Hematopoietic multipotent progenitor cell (in vitro differentiated cells): ENCODE data around the gene TIMM23. TPM values are rescaled to one million over a fixed set of nuclear protein-coding genes. Genes with fewer than 3 reads are reported as not detected.

Experiments used
- DNase-seq, 3 donors: peaks; one replicate each; pipeline ENCODE4 v3.0.0-alpha.2; 2011 to 2015; ENCODE audit warnings: low read depth in 2 of 3, low spot score in 2 of 3
- total RNA-seq: library from RNA; depleted of rRNA; stranded (reverse); fragments of >200 nt; gene quantifications from one replicate; pipeline ENCODE4 v1.2.3, GENCODE V29; 2012

TIMM23 gene
- total RNA-seq, 1 donor: 30.7 TPM

DNA sequence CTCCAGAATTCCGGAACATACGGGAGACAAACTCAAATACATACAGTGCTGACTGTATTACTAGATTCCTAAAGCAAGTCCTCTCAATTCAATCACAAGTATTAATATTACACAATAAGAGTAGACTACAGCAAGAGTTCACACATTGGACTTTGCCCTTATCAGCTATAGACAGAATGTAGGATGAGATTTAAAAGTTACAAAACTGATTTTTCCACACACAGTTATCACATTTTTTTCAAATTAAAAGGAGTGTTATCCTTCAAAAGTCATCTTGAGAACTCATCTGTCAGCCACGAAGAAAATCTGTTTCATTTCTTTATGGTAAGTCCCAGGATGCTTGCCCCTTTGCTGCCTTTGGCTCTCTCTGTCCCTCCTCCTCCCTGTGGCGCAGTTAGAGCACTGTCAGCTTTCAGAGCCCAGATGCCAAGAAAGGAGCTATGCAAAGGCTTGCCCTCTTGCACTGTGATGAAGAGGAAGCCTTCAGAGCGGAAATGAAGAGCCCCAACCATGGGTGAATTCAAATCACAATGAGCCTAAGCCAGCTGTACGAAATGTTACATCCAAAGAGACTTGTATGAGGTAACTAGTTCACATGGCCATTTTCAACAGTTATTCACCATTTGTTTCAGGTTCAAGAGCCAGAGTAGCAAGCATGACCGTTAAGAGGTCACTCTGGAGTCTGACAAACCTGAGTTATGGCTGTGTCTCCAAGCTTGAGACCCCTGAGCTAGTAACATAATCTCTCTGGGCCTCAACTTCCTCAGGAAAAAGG is 47.5 kb downstream of the TIMM23 start:
- no peak for DNase-seq

DNA sequence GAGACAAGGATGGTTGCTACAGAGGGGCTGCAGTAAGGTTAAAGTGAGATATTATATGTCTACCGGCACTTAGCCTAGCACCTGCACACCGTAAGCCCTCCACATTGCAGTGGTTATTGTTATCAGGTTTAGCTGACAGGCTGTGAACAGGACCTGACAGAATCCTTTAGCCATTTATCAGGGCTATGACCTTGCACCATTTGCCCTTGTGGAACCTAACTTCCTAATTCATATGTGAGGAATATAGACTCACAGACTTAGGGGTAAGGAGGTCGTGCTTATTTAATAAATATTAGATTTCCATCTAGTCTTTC is 48.0 kb downstream of the TIMM23 start:
- DNase-seq: no peak

DNA sequence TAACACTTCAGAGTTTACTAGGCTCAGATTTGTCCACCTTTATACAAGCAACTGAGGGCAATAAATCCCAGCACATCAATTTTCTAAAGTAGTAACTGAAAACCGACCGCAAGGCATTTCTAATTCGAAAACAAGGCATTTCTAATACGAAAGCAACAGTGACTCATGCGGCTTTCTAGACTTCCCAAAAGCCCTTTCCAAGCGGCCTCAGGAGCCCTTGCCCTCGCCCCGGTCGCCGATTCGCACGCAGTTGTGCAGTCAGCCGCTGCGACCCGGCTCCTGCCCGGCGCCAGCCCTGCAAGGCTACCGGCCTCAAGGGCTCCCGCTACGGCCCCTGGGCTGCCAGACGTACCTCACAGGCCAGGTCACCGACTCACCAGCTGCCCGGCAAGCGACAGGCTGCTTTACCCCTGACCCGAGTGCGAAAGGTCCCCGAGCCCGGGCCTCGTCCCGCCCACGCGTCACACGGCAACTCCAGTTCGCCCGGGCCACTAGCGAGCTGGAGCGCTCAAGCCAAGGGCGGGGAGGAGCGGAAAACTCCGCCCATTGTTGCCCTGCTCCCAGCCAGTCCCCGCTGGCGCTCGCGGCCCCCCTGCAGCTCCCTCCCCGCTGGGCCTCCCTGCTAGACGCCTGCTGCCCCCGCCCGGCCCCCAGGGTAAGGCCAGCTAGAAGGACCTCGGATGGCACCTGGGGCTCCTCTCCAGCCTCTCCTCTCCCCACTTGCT is 50.9 kb downstream of the TIMM23 start:
- DNase-seq: peak; percentile 47 to 93 (median 93)

DNA sequence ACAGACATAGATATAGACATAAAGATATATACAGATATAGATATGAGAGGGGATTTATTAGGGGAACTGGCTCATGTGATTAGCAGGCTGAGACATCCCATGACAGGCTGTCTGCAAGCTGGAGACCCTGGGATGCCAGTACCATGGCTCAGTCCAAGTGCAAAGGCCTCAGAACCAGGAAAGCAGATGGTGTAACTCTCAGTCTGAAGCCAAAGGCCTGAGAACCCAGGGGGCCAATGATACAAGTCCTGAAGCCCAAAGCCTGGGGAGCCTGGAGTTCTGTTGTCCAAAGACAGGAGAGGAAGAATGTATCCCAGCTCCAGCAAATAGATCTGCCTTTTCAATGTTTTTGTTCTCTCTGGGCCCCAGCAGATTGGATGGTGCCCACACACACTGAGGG is 52.7 kb downstream of the TIMM23 start:
- no peak for DNase-seq

DNA sequence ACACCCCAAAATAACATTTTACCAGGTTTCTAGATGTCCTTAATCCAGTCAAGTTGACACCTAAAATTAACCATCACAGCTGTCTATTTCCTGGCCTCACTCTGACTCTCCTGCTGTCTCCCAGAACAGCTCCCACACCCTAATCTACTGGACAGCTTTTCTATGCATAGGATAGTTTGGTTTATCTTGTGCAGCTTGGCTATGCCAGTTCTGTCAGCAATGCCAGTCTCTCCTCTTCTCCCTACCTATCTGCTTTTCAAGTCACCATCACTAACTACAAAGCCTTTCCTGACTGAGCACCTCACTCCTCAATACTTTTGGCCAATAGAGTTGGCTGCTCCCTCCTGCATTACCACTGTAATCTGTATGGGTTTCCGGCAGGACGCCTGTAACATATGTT is 53.1 kb downstream of the TIMM23 start:
- no peak for DNase-seq

DNA sequence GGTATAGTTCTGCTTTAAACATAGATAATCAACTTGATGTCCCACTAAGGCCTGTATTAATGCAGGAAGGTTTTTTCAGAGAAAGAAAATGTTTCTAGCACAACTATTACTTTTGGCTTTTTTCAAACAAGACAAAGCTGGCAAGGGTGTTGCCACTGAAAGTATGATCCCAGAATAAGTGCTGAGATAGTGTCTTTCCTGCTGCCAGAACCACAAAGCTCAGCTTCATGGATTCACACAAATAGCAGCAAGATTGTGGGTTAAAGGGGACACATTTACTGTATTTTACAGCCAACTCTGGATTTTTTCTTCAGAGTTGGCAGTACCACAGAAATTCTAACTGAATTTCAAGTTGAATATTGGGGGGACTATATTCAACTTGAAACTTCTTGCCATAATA is 53.8 kb downstream of the TIMM23 start:
- no peak for DNase-seq

DNA sequence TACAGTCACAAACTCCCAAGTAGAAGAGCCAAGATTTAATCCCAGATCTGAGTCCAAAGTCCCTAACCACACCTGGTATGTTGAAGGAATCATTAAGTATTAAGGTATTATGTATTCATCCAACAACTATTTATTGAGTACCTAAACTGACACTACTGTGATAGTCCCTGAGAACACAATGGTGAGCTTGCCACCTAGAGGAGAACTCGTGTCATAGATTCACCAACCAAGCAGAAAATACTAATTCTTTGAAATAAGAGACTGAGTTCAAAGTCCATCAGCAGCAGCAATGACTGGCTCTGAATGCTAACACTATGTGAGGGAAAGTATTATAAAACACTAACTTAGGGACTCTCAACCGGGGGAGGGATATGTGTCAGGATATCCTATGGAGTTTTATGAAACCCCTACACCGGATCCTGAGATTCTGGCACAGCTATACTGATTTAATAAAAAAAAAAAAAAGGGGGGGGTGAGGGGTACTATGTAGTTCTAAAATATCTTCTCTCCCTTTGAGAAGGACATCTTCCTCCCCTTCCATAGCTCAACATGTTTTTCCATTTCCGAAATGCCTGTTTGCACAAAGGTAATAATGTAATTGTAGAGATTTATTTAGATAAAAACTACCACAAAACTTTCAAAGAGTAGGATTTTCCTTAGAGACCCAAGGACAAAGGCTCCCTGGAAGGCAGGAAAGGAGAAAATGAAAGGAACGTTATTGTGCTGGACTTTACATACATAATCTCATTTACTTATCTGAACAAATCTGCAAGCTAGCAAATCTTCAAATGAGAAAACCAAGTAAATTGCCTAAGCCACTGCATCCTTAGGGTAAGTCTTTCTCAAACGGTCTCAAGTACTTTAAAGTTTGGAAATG is 56.5 kb downstream of the TIMM23 start:
- DNase-seq: peak in 2 of 3 donors; percentile 58 to 73

DNA sequence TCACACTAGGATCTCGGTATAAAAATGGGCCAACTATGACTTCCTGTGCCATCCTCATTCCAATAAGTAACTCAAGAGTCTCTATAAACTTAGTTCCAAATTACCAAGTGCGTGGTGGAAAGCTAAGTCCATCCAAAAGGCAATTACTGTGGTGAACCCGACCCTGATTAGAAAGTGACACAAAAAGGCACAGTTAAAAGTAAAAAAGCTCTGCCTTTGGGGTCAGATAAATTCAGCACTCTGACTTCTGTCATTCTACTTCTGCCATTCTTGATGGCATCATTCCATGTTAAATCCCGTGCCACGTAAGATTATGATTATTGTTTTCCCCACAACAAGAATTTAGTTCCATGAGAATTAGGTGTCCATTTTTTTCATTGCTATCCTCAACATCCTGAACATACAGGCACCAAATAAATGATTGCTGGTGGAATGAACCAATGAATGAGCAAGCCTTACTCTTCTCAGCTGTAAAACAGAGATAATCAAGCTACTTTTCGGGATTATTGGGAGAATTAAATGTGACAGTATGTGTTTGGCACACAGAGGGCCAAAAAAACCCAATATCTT is 57.3 kb downstream of the TIMM23 start:
- DNase-seq: no peak

DNA sequence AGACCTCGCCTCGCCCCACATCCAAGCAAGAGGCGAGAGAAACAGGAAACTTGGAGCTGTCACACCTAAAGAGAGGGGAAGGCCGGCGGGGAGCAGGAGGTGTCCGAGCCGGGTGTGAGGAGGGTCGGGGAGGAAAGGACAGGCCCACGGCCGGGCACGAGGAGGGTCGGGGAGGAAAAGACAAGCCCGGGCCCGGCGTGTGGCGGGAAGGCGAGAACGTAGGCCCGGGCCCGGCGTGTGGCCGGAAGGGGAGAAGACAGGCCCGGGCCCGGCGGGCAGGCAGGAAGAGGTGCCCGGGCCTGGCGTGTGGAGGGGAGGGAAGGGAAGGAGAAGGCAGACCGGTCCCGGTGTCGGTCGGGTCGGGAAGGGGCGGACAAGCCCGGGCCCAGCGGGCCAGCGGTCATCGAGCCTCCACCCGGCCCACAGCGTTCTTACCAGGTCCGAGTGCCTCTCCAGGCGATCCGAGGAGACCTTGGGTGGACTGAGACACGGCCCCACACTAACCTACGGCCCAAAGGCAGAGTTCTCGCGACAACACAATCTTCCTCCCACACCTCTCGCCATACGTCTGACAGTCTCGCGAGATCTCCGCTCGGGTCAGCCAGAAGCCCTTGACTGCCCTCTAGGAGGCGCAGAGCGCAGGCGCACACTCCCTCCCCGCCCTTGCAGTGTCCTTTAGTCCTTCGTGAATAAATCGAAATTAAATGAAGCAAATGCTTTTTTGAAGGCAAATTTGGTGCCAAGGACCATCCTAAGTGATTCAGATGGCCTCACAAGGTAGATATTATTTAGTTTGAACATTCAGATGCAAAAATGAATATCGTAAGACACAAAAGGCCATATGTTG is 58.0 kb downstream of the TIMM23 start, which contains the start of gene NCOA4:
TSS of gene NCOA4 (minus strand) at position 533 of the 847 bp plus-strand sequence. CDS start 13,943 bp downstream, outside the sequence.
- peak; percentile 90 to 98 (median 98) for DNase-seq

DNA sequence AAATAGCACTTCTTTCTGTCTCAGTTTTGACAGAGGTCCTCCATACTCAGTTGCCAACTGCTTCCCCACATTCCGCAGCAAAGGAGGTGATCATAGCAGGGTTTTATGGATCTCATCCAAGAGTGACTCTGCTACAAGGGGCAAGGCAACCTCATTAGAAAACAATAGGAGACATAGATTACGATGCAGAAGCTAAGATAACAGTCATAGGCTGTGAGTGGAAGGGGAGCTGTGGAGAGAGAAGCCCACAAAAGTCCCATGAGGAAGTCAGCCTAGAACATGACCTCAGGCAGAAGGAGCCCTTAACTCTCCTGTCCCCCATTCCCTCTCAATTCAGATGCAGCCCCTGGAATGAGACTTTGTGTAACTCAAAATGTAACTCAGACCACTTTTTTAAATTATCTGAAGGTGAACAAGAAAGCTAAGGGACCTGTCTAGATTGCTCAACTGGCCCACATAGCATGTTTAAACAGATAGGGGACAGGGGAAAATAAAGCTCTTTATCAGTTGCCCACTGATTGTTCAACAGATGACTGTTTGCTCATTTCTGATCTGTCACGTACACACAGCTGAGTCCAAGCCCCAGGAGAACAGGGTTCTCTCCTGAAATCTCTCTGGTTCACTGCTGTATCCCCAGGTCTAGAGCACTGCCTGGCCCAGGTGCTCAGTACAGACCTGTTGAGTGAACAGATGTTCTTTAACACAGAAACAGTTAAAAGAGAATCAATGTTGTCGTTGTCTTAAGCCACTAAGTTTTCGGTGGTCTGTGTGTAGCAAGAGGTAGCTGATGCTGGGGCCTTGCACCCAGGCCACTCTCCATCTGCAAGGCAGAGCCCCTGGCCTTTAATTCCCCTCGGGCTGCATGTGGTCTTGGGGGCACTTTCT is 59.6 kb downstream of the TIMM23 start:
- DNase-seq: no peak

DNA sequence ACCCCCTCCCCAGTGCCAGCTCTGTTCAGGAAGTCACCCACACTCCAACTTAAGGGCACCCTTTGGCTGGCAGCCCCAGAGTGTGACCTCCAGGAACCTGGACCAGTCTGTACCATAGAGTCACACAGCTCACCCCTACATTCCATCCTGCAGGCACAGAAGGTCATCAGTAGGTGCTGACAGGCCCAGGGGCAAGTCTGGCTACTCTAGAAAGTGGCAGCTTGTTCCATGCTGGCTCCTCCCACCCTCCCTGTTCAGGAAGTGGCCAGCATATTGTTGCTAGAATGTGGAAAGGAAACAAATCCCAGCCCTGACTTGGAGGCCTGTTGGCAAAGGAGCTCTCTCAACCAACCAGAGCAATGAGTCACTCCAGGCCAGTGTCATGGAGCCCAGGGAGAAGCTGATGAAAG is 61.3 kb downstream of the TIMM23 start:
- DNase-seq: no peak

DNA sequence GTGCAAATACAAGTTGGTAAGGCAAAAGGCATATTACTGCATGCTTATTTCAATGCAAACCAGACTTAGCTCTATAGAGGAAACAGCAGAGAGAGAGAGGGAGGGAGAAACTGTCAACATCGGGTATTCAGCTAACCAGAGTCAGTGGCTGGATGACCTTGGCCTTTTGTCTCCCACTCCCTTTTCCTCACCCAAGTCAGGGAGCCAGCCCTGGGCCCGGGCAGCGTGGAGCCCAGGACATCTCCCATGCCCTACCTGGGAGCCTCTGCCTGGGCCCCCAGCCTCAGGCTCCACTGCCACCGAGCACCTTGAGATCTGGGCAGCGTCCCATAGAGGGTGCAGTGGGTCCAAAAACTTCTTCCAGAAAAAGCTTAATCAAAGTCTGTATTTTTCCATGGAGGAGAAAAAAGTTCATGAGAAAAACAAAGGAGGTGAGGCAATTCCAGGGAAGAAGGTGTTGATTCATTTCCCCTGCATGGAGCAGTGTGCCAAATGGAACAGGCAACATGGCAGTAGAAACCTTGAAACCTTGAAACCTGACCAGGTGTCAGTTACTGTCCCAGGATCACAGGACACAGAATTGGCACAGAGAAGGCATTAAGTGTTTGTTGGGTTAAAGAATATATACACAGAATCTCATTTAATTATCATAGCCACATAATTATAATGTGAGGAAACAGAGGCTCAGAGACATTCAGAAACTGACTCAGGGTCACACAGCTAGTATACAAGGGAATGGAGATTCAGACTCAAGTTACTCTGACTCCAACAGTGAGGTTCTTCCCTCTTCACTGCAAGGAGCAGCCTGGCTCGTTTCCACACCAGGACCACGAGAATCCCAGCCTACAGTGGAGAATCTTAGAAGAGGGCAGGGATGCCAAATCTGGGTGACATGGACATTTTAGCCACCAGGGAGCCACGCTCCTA is 63.9 kb downstream of the TIMM23 start:
- DNase-seq: no peak

DNA sequence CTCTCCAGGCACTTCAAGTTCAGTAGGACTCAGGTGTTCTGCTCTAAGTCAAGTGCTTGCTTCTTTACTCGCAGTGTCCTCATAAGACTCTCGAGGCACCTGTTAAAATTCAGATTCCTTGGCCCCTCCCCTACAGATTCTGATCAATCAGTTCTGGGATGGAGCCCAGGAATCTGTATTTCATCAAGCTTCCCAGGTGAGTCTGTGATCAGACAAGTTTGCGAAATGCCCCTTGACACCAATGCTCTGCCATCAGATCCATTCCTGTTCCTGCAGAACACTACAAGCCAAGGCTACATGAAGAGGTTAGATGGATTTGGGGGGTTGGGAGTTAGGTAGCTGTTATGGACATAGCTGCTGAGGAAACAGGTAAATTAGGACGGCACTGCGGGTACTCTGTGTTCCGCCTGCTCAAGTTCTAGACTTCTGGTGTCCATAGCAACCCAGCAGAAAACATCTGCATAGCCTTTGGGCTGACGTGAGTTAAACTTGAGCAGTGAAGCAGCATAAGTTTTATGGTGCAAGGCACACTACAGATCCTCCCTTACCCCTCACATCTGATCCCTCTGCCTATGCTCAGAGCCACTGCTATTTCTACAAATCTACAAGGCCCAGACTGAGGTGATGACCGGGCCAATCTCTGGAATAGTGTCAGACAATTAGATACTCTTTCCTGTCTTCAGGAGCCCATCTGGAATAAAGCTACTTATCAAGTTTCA is 65.0 kb downstream of the TIMM23 start:
- DNase-seq: no peak

DNA sequence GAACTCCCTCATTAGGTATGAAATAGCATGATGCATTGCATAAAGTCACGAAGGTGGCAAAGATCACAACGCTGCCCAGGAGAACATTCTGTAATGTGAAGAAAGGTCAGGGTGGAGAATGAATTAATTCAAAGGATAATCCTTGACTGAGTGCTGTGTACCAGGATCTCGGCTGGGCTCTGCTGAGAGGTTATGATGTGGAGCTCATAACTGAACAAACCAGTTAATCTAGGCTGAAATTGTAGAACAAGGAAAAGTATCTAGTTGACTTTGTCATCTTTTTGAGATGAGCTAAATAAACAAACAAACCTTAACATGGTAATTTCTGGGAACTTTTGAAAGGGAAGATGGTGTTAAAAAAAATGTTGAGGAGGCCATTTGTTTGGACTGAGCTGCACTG is 67.7 kb downstream of the TIMM23 start:
- DNase-seq: no peak

DNA sequence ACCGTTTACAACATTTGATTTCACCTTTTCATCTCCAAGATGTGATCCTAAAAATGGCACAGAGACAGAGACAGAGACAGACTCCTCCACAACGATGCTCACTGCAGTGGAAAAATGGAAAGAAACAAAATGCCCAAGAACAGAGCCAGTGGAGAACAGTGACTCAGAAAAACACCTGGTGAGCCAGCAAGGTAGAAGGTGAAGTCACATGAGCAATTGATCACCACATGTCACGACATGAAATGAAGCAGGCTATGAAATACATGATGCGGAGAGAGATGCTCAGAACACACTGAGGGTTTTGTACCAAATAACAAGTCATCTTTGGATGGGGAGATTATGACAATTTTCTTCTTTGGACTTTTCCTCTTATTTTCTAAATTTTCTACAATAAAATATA is 70.2 kb downstream of the TIMM23 start:
- DNase-seq: no peak

DNA sequence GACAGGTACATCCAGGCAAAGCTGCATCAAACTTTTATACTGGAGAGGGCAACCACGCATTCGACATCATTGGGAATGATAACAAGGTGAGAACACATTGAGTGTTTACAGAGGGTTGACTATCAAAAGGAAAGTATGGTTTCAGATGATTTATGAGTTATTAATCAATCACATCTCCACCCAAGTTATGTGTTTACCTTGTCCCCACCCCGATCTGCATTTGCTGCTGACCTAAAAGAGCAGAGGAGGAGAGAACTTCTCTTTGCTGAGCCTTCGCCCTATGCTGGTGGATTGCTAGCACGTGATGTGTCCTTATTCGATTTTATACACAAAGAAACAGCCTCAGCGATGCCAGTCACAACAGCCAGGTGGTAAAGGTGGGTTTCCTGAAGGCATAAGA is 74.0 kb downstream of the TIMM23 start, which contains the start of gene MSMB:
TSS of gene MSMB (minus strand) at position 9 of the 400 bp plus-strand sequence. CDS start 32 bp downstream, outside the sequence.
- no peak for DNase-seq

DNA sequence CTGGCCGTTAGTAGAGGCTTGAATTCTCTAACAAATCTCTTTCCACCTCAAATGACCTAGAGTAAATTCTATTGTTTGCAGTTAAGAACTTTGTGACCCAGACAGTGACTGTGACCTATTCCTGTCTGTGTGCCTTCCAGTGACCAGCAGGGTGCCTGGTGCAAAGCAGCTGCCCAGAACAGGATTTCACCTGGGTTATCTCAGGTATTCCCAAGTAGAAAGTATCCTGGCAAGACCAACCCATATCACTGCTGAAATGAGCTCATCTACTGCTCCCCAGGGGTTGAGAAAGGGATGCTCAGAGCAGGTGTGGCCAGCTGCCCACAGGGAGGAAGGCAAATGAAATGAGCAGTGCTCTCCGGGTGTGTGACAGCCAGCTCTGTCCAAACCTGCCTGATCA is 75.9 kb downstream of the TIMM23 start:
- DNase-seq: no peak
